Right lobe of liver (tissue), 6 donors: ENCODE results near the gene PITPNC1. TPM values are rescaled to one million over a fixed set of nuclear protein-coding genes. Genes with fewer than 3 reads are reported as not detected.
"Not testable (repeated sequence)": the region's sequence is repeated elsewhere in the genome, so short reads cannot be mapped to it uniquely, and the experiment has no call there.

Source experiments
- ATAC-seq, 4 donors: fragments of 200-7000 bp; cut with Tn5 transposase; one replicate each; pipeline ENCODE4 v1.9.1; 2020; ENCODE audit warnings: mild to moderate bottlenecking in 4 of 4, moderate library complexity in 4 of 4
- DNase-seq, 3 donors: peaks; one replicate each; pipeline ENCODE4 v3.0.0-alpha.2; 2020
- H3K27ac ChIP-seq, 3 donors: fragments of 200-600 bp; one replicate each; pipeline ENCODE4 v1.8.0; 2022
- H3K27me3 ChIP-seq, 2 donors: fragments of 200-600 bp; one replicate each; pipeline ENCODE4 v1.8.0; 2022
- H3K36me3 ChIP-seq, 4 donors: fragments of 200-600 bp; sonication (generic) in 1 of 4; one replicate each; pipeline versions ENCODE4 v1.5.1 to v1.8.0; 2017 to 2022; ENCODE audit warnings: control low read depth in 1 of 4
- H3K4me1 ChIP-seq, 4 donors: fragments of 200-600 bp; sonication (generic) in 1 of 4; one replicate each; pipeline versions ENCODE4 v1.5.1 to v1.8.0; 2017 to 2022; ENCODE audit warnings: control low read depth in 1 of 4
- H3K4me3 ChIP-seq, 3 donors: fragments of 200-600 bp; one replicate each; pipeline ENCODE4 v1.8.0; 2022
- H3K9me3 ChIP-seq, 4 donors: fragments of 200-600 bp; sonication (generic) in 1 of 4; one replicate each; pipeline versions ENCODE4 v1.5.1 to v1.8.0; 2017 to 2022; ENCODE audit warnings: control low read depth in 1 of 4
- POLR2A ChIP-seq: fragments of 450-650 bp; IDR thresholded peaks from one replicate; pipeline ENCODE4 v1.6.1; 2017; ENCODE audit warnings: antibody characterized with exemption, mild to moderate bottlenecking
- WGBS: methylation state at CpG from one replicate; pipeline ENCODE4 v1.1.6; 2018; ENCODE audit warnings: low coverage, low lambda C conversion rate; ENCODE audit not compliant: insufficient coverage; ENCODE audit errors: missing lambda C conversion rate; 5-methylcytosine and 5-hydroxymethylcytosine counted together
- intact Hi-C, 2 donors: fragments of 100-400 bp; cut with DNase I; formaldehyde crosslinking; loops; one replicate each; pipeline versions ENCODE4 v1.11.2 to v1.14.1; 2022
- total RNA-seq, 6 experiments: library from RNA; depleted of rRNA in 2 of 6; stranded (reverse); fragments of >200 nt in 2 of 6; fragmentation: NEBNext Ultra II Directional in 3 of 6; extraction: Animal tissue kit (Norgen Biotek cat#: 25700) in 3 of 6; gene quantifications; one replicate each; pipeline versions ENCODE4 v1.1.0 to v1.2.4, GENCODE V29; 2016 to 2023
- TF ChIP-seq, protein P1 (sequence below), 4 donors: fragments of 200-600 bp in 3 of 4; fragments of 450-650 bp in 1 of 4; IDR thresholded peaks; one replicate each; pipeline versions ENCODE4 v1.5.1 to v1.8.0; 2016 to 2022; ENCODE audit warnings: antibody characterized with exemption in 4 of 4, mild to moderate bottlenecking in 2 of 4
- donor health status: DM: no; HTN: yes; CAD: no.
- donor health status: DM: no; HTN: no; CAD: no.
- donor health status: DM: no; HTN: no; CAD: no.
- donor health status: DM: no; HTN: yes; CAD: no.
- donor health status: DM: no; HTN: yes; CAD: no.

The PITPNC1 gene
- total RNA-seq, 6 experiments from 2014 or later: 4.7 to 13.0 (median 7.4) TPM

GRCh38 chr17:67629971-67630320, 252.9 kb downstream of the PITPNC1 start:
- peak; percentile 43 to 64 (median 59) for ATAC-seq
- Histone ChIP-seq H3K4me3 (no peak overlapping the region), H3K27ac (no peak overlapping the region), H3K4me1 (no peaks in the 10 kb centered on the region), H3K27me3 (no peaks in the 10 kb centered on the region), H3K36me3 (peaks cover 0 to 7% (median 0%) of the 10 kb centered on the region in 4 donors), H3K9me3 (no peaks in the 10 kb centered on the region)
- TF ChIP-seq, protein P1, sequence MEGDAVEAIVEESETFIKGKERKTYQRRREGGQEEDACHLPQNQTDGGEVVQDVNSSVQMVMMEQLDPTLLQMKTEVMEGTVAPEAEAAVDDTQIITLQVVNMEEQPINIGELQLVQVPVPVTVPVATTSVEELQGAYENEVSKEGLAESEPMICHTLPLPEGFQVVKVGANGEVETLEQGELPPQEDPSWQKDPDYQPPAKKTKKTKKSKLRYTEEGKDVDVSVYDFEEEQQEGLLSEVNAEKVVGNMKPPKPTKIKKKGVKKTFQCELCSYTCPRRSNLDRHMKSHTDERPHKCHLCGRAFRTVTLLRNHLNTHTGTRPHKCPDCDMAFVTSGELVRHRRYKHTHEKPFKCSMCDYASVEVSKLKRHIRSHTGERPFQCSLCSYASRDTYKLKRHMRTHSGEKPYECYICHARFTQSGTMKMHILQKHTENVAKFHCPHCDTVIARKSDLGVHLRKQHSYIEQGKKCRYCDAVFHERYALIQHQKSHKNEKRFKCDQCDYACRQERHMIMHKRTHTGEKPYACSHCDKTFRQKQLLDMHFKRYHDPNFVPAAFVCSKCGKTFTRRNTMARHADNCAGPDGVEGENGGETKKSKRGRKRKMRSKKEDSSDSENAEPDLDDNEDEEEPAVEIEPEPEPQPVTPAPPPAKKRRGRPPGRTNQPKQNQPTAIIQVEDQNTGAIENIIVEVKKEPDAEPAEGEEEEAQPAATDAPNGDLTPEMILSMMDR (IDR thresholded peaks at IDR 0.05): peak; percentile 26 to 44 (median 32)
- TF ChIP-seq POLR2A: no peak
- intact Hi-C loops: no loop called here
- no peak for DNase-seq
- 37% methylated on average over 3 of the region's 4 CpGs for WGBS

DNA sequence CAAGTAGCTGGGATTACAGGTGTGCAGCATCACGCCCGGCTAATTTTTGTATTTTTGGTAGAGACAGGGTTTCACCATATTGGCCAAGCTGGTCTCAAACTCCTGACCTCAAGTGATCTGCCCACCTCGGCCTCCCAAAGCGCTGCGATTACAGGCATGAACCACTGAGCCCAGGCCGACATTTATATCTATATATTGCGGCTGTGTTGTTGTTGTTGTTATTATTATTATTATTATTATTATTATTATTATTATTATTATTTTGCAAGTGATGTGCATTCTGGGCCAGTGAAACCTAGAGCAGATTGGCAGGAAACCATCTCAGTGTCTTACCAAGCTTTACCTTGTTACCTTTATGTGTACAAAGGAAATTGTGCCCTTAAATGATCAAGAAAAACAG, 253.8 kb downstream of the PITPNC1 start:
- H3K36me3 ChIP-seq, intact Hi-C loops, H3K4me3 ChIP-seq, H3K27me3 ChIP-seq, ATAC-seq, H3K9me3 ChIP-seq, H3K4me1 ChIP-seq, DNase-seq, H3K27ac ChIP-seq: not testable (repeated sequence)
- 94% methylated on average over 7 of the region's 7 CpGs for WGBS

DNA sequence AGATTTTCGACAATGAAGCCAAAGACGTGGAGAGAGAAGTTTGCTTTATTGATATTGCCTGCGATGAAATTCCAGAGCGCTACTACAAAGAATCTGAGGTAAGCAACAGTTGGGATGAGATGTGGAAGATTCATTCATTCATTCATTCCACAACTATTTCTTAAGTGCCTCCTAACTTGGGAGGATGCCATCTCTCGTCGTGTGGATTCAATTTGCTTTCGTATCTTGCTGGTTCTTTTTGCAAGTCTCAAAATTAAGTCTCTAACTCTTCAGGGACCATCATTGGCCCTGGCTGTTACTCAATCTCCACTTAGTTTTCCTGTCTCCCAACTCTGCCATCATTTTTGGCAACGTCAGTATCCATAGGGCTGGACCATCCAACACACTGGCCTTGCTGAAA, 255.1 kb downstream of the PITPNC1 start:
- WGBS: 90% methylated on average over 5 of the region's 8 CpGs
- DNase-seq: no peak
- peaks cover 0 to 7% (median 0%) of the 10 kb centered on the region in 4 donors for H3K36me3 ChIP-seq
- H3K27me3 ChIP-seq: no peaks in the 10 kb centered on the region
- no peak for TF ChIP-seq POLR2A
- TF ChIP-seq, protein P1 (IDR thresholded peaks at IDR 0.05): no peak
- ATAC-seq: no peak
- no peak overlapping the region for H3K4me3 ChIP-seq
- H3K9me3 ChIP-seq: no peaks in the 10 kb centered on the region
- no peaks in the 10 kb centered on the region for H3K4me1 ChIP-seq
- intact Hi-C loops: no loop called here
- no peak overlapping the region for H3K27ac ChIP-seq

DNA sequence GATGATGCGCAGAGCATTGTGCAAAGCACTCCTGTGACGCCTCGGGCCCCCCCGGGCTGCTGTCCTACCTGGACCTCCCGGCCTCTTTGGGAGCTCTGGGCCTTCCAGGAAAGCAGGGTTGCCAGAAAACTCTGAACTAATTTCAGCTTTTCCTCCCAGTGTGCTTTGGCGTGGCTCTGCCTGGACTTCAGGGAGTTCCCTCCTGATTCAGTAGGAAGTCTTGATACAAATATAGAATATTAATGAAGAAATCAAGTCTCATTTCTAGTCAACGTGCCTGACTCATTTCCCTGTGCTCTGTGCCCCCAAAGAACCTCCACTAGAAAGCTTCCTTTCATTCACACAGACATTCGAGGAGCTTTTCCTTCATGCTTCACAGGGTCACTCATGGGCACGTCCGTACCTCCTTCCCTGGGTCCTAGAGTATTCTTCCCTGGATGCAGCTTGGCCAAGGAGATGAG, 256.7 kb downstream of the PITPNC1 start:
- H3K27me3 ChIP-seq: no peaks in the 10 kb centered on the region
- no peaks in the 10 kb centered on the region for H3K9me3 ChIP-seq
- intact Hi-C loops: no loop called here
- H3K27ac ChIP-seq: no peak overlapping the region
- peak in 1 of 3 donors; percentile 34 for DNase-seq
- no peaks in the 10 kb centered on the region for H3K4me1 ChIP-seq
- H3K4me3 ChIP-seq: no peak overlapping the region
- H3K36me3 ChIP-seq: peaks cover 0 to 7% (median 0%) of the 10 kb centered on the region in 4 donors
- 67% methylated on average over 4 of the region's 10 CpGs for WGBS
- no peak for TF ChIP-seq POLR2A
- TF ChIP-seq, protein P1 (IDR thresholded peaks at IDR 0.05): no peak
- peak in 3 of 4 donors; percentile 28 to 69 (median 47) for ATAC-seq

GRCh38 chr17:67635681-67636080, 258.6 kb downstream of the PITPNC1 start:
- intact Hi-C loops: no loop called here
- ATAC-seq: no peak
- Histone ChIP-seq H3K9me3 (no peaks in the 10 kb centered on the region), H3K36me3 (peaks cover 0 to 7% (median 0%) of the 10 kb centered on the region in 4 donors), H3K4me1 (peaks cover 0 to 7% (median 0%) of the 10 kb centered on the region in 4 donors), H3K4me3 (no peak overlapping the region), H3K27ac (no peak overlapping the region), H3K27me3 (no peaks in the 10 kb centered on the region)
- no CpG with 5 or more reads among the region's 7 CpGs for WGBS
- no peak for TF ChIP-seq POLR2A
- TF ChIP-seq, protein P1 (IDR thresholded peaks at IDR 0.05): no peak
- DNase-seq: no peak
